GM20000 (cell line): ENCODE data around the gene FRMD5.

Source experiments
- DNase-seq: peaks from one replicate; pipeline ENCODE4 v3.0.0; 2012; ENCODE audit warnings: low spot score
- TF ChIP-seq, protein P1 (sequence below): IDR thresholded peaks from 2 replicates; pipeline ENCODE4 v1.5.1; 2012; ENCODE audit warnings: mild to moderate bottlenecking, control low read depth; ENCODE audit errors: extremely low read depth, missing control alignments

The FRMD5 gene

DNA sequence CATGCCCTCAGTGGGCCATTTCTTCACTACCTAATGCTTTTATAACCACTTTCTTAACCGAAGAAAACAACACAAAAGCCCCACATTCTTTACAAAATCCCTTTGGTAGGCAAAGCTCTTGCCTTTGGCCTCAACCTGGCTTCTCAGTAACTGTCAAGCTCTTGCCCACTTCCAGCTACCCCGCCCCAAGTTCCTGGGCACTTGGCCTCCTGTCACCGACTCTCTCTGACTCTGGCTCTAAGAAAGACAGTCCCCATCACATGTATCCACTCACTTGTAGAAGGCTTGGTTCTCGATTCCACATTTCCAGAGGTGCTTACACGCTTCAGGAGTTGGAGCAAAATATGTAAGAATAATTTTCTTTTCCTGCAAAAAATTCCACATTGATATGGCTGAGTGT lies 307.2 kb downstream of the FRMD5 start:
- no peak for DNase-seq
- TF ChIP-seq, protein P1, sequence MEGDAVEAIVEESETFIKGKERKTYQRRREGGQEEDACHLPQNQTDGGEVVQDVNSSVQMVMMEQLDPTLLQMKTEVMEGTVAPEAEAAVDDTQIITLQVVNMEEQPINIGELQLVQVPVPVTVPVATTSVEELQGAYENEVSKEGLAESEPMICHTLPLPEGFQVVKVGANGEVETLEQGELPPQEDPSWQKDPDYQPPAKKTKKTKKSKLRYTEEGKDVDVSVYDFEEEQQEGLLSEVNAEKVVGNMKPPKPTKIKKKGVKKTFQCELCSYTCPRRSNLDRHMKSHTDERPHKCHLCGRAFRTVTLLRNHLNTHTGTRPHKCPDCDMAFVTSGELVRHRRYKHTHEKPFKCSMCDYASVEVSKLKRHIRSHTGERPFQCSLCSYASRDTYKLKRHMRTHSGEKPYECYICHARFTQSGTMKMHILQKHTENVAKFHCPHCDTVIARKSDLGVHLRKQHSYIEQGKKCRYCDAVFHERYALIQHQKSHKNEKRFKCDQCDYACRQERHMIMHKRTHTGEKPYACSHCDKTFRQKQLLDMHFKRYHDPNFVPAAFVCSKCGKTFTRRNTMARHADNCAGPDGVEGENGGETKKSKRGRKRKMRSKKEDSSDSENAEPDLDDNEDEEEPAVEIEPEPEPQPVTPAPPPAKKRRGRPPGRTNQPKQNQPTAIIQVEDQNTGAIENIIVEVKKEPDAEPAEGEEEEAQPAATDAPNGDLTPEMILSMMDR: no peak

- no peak for DNase-seq
- TF ChIP-seq, protein P1: no peak
Observed at GRCh38 chr15:43886558-43886957, 308.5 kb downstream of the FRMD5 start.

DNA sequence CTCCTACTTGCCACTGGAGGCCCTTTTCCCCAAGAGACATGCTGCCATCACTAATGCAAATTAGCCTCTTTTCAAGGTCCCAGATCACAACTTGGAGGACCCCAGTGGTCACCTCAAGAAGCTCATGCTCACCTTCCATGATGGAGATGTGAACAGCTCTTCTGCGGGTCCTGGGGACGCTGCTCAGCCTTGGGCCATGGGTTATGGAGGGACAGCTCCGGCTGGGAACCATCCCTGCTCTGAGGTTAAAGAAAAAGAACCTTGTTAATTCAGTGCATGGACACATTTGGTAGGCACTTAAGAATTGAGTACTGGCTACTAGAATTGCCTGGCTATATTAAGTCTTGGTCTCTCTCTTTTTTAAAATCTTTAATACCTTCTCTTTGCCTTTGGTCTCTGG lies 311.5 kb downstream of the FRMD5 start:
- no peak for DNase-seq
- TF ChIP-seq, protein P1: no peak

GRCh38 chr15:43881944-43882343 lies 313.1 kb downstream of the FRMD5 start:
- TF ChIP-seq, protein P1: peak; percentile 13
- DNase-seq: no peak

DNA sequence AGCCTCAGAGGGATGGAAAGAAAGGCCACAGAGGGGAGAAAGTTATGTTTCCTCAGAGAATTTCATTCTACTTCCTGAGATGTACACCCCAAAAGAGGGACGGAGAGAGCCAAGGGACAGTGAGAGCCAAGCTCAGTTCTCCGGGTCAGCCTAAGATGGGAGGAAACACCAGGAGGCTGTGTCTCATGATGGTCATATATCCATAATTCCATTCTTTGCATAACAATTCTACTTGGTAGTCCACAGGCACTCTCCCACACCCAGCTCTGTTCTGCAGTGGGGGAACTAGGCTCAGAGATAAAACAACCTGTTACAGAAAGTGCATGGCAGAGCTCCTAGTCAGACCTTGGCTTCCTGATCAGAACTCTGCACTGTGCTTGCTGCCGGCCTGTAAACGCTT lies 313.8 kb downstream of the FRMD5 start:
- TF ChIP-seq, protein P1: no peak
- no peak for DNase-seq

GRCh38 chr15:43880406-43881194 lies 314.5 kb downstream of the FRMD5 start:
- no peak for DNase-seq
- TF ChIP-seq, protein P1: no peak

- DNase-seq: no peak
- TF ChIP-seq, protein P1: no peak
Observed at GRCh38 chr15:43879386-43880355, 315.4 kb downstream of the FRMD5 start.
